ENCODE data around the gene DTNB.

GRCh38 chr2:25576596-25576995 is 96.8 kb downstream of the DTNB start:
- TF ChIP-seq CTCF (IDR thresholded peaks at IDR 0.05; ENCODE audit: poor library complexity) (no peak), EZH2phosphoT487 (IDR thresholded peaks at IDR 0.05; ENCODE audit: low read depth, severe bottlenecking, unreplicated experiment) (no peak), EZH2 (IDR thresholded peaks at IDR 0.05; ENCODE audit: borderline replicate concordance) (no peak)
